Transverse colon (tissue), 4 donors: ENCODE measurements around the gene SMTNL2. TPM values are rescaled to one million over a fixed set of nuclear protein-coding genes. Genes with fewer than 3 reads are reported as not detected.

ENCODE experiments used
- DNase-seq: peaks from one replicate; pipeline ENCODE4 v3.0.0-alpha.2; 2019
- H3K27ac ChIP-seq, 4 donors: fragments of 200-600 bp; sonication (generic); 2 replicates each; pipeline ENCODE4 v1.5.1; 2016 to 2018; ENCODE audit warnings: inconsistent platforms in 4 of 4
- H3K27me3 ChIP-seq: fragments of 200-600 bp; sonication (generic); 2 replicates; pipeline ENCODE4 v1.5.1; 2017; ENCODE audit warnings: inconsistent platforms
- H3K36me3 ChIP-seq, 4 donors: fragments of 200-600 bp; sonication (generic); 2 replicates each; pipeline ENCODE4 v1.5.1; 2017 to 2019; ENCODE audit warnings: inconsistent platforms in 4 of 4
- H3K4me1 ChIP-seq, 4 donors: fragments of 200-600 bp; sonication (generic); 2 replicates each; pipeline ENCODE4 v1.5.1; 2017 to 2020; ENCODE audit warnings: inconsistent platforms in 4 of 4
- H3K4me3 ChIP-seq, 4 donors: fragments of 200-600 bp; sonication (generic); 1 replicate in 1 of 4; 2 replicates in 3 of 4; pipeline versions ENCODE4 v1.5.1 to v1.6.1; 2017 to 2019; ENCODE audit warnings: inconsistent platforms in 4 of 4
- H3K9me3 ChIP-seq, 2 donors: fragments of 200-600 bp; sonication (generic); 2 replicates each; pipeline ENCODE4 v1.5.1; 2017 to 2019; ENCODE audit warnings: inconsistent platforms in 2 of 2
- CTCF ChIP-seq, 5 experiments: fragments of 200-600 bp in 3 of 5; fragments of 450-650 bp in 2 of 5; sonication (generic) in 3 of 5; IDR thresholded peaks; 1 replicate in 2 of 5; 2 replicates in 3 of 5; pipeline ENCODE4 v1.5.1; 2016 to 2017; ENCODE audit warnings: antibody characterized with exemption in 5 of 5, inconsistent platforms in 3 of 5, mild to moderate bottlenecking in 2 of 5, moderate library complexity in 1 of 5
- EP300 ChIP-seq: sonication (generic); formaldehyde crosslinking; IDR thresholded peaks from one replicate; pipeline ENCODE4 v1.6.1; 2017; ENCODE audit warnings: antibody characterized with exemption, low read depth
- POLR2A ChIP-seq: fragments of 450-650 bp; IDR thresholded peaks from one replicate; pipeline ENCODE4 v1.6.1; 2016; ENCODE audit warnings: antibody characterized with exemption, mild to moderate bottlenecking, moderate library complexity
- POLR2AphosphoS5 ChIP-seq, 3 donors: sonication (generic); formaldehyde crosslinking; IDR thresholded peaks; one replicate each; pipeline ENCODE4 v1.6.1; 2016; ENCODE audit warnings: antibody characterized with exemption in 3 of 3
- whole genome bisulfite sequencing, 2 donors: methylation state at CpG; one replicate each; pipeline ENCODE4 v1.1.5; 2018; ENCODE audit warnings: low coverage in 1 of 2; 5-methylcytosine and 5-hydroxymethylcytosine counted together
- in situ Hi-C, 4 donors: fragments of 200-750 bp; cut with MboI; loops; one replicate each; pipeline versions ENCODE4 v1.15.0 to v1.15.1; 2017; ENCODE audit warnings: low sequenced_read_pairs in 3 of 4, low pct_ligation_motif_present in 1 of 4, low pct_unique_long_range_greater_than_20kb in 1 of 4
- intact Hi-C: fragments of 100-400 bp; cut with DNase I; formaldehyde crosslinking; loops from one replicate; pipeline ENCODE4 v1.15.1; 2023; ENCODE audit warnings: low total_unique reads
- total RNA-seq, 4 donors: library from RNA; depleted of rRNA; stranded (reverse); fragments of >200 nt; gene quantifications; one replicate each; pipeline ENCODE4 v1.1.0, GENCODE V29; 2016

The SMTNL2 gene
- total RNA-seq, 4 donors from 2014 or later = 0.16 to 0.96 (median 0.40) TPM; not detected in 1

DNA sequence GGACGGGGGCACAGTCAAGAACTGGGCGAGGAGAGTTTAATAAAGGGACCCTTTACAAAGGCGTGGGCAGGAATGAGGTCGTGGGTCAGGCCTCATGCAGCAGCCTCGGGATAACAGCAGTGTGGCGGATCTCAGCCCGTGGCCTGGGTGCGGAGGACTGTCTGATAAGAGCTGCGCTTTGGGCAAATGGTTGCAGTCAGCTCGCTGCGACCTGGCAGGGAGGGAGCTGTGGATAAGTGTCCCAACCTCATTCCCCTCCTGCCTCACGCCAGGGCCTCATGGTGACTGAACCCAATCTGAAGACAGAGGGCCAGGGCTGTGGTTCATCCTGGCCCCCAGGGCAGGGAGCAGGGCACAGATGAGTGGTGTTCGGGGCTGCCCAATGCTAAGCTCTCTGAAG lies 13.6 kb downstream of the SMTNL2 start:
- H3K36me3 ChIP-seq = no peaks in the 10 kb centered on the region
- in situ Hi-C loops = no loop called here
- H3K27me3 ChIP-seq = no peaks in the 10 kb centered on the region
- no peak for DNase-seq
- no peak overlapping the region for H3K27ac ChIP-seq
- intact Hi-C loops = loop anchor here (5.0 kb wide), 1 partner anchor 1579 kb away; no protein-coding TSS in a partner anchor
- H3K4me3 ChIP-seq = no peak overlapping the region
- TF ChIP-seq EP300 = no peak
- TF ChIP-seq POLR2AphosphoS5 (IDR thresholded peaks at IDR 0.05) = no peak
- TF ChIP-seq CTCF (IDR thresholded peaks at IDR 0.05) = no peak
- no peak for TF ChIP-seq POLR2A
- H3K4me1 ChIP-seq = peaks cover 0 to 9% (median 0%) of the 10 kb centered on the region in 4 donors
- 72% methylated on average over 13 of the region's 13 CpGs; no CpG with 5 or more reads in 1 of the 2 donors for WGBS, 2 donors
- H3K9me3 ChIP-seq = no peaks in the 10 kb centered on the region

- H3K9me3 ChIP-seq = no peaks in the 10 kb centered on the region
- intact Hi-C loops = loop anchor here (5.0 kb wide), 1 partner anchor 1578 kb away; no protein-coding TSS in a partner anchor
- in situ Hi-C loops = no loop called here
- TF ChIP-seq POLR2AphosphoS5 (IDR thresholded peaks at IDR 0.05) (peak in 1 of 3 donors; percentile 34), POLR2A (no peak)
- no peak overlapping the region for H3K4me3 ChIP-seq
- no peaks in the 10 kb centered on the region for H3K36me3 ChIP-seq
- peaks cover 0 to 9% (median 0%) of the 10 kb centered on the region in 4 donors for H3K4me1 ChIP-seq
- DNase-seq = peak; percentile 26
- H3K27me3 ChIP-seq = no peaks in the 10 kb centered on the region
- peak overlapping the region; percentile 45 to 67 (median 58) for H3K27ac ChIP-seq
- WGBS, 2 donors = 85% methylated on average over 20 of the region's 20 CpGs; no CpG with 5 or more reads in 1 of the 2 donors
Observed at GRCh38 chr17:4598776-4599504, 14.6 kb downstream of the SMTNL2 start.

DNA sequence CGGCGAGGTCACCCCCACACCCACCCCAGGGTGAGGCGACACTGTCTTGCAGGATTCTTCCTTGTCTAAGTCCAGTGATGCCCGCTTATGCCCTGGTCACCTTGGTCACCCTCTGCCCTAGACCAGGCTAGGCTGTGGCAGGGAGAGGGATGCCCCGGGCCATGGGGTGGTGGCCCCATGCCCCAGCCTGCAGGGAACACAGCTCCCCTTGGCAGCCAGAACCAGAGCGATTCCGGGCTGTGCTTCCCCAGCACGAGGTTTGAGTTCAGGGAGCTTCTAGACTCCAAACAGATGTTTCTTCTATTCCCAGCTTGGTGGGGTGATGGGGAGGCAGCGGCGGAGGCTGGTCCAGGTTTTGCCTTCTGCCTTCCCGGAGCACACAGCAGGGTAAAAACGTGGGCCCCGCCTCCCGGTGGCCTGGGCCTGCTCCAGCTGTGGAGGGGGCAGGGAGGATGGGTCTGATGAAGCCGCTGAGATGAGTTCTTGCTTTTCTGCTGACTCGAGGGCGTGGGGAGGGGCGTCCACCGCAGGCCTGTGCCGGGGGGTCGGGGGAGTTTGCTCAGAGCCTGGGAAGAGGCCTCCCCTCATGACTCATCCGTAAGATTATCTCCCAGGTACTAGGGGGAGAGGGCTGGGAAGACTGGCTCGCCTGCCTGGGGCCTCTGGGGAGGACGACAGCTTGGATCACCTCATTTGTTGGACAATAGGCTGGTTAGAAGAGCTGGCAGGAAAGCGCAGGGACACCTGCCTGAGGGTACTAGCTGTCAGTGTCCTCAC lies 15.4 kb downstream of the SMTNL2 start:
- no peak for DNase-seq
- Histone ChIP-seq H3K27me3 (no peaks in the 10 kb centered on the region), H3K36me3 (no peaks in the 10 kb centered on the region), H3K4me3 (no peak overlapping the region), H3K9me3 (no peaks in the 10 kb centered on the region), H3K4me1 (peaks cover 0 to 9% (median 0%) of the 10 kb centered on the region in 4 donors), H3K27ac (peak overlapping the region; percentile 38 to 62 (median 44))
- intact Hi-C loops = loop anchor here (5.0 kb wide), 1 partner anchor 1578 kb away; no protein-coding TSS in a partner anchor
- 55% methylated on average over 22 of the region's 25 CpGs; no CpG with 5 or more reads in 1 of the 2 donors for WGBS, 2 donors
- TF ChIP-seq POLR2AphosphoS5 (IDR thresholded peaks at IDR 0.05) (peak in 1 of 3 donors; percentile 13), EP300 (no peak), POLR2A (no peak), CTCF (IDR thresholded peaks at IDR 0.05) (no peak)
- in situ Hi-C loops = loop anchor here in 1 of 4 donors (25.0 kb wide), 1 partner anchor 162 kb away; the partner anchor contains the start of gene SPNS3

DNA sequence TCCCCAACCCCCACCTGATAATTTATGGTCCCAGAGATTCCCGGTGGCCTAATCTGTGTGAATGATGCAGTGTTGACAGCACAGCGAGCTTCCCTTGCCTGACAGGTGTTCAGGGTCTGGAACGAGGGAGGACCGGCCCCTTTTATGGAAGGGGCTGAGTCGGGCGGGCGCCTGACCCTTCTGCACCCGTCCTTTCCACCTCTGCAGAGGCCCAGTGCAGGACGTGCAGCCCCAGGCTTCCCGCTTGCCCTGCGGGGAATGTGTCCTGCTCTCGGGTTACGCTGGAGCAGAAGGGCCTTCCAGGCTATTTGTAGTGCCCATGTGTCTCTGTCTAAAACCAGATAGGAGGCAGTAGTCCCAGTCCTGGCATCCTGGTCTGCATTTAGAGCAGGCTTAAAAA lies 16.2 kb downstream of the SMTNL2 start:
- DNase-seq = no peak

More for the DNA sequence above, 16.2 kb downstream of the SMTNL2 start:
- H3K27ac ChIP-seq = peak overlapping the region in 1 of 4 donors; percentile 45
- no peak overlapping the region for H3K4me3 ChIP-seq
- H3K36me3 ChIP-seq = no peaks in the 10 kb centered on the region
- intact Hi-C loops = no loop called here
- H3K27me3 ChIP-seq = no peaks in the 10 kb centered on the region
- H3K4me1 ChIP-seq = peaks cover 0 to 3% (median 0%) of the 10 kb centered on the region in 4 donors
- WGBS, 2 donors = 70% methylated on average over 12 of the region's 13 CpGs; no CpG with 5 or more reads in 1 of the 2 donors
- in situ Hi-C loops = loop anchor here in 1 of 4 donors (25.0 kb wide), 1 partner anchor 163 kb away; the partner anchor contains the start of gene SPNS3
- TF ChIP-seq POLR2A (no peak), EP300 (no peak), POLR2AphosphoS5 (IDR thresholded peaks at IDR 0.05) (no peak), CTCF (IDR thresholded peaks at IDR 0.05) (no peak)
- no peaks in the 10 kb centered on the region for H3K9me3 ChIP-seq
